ENCODE results near the gene ATP13A3.

Gene ATP13A3

GRCh38 chr3:194379231-194379630 lies 107.6 kb downstream of the ATP13A3 start:
- no peak for DNase-seq (ENCODE audit: low read depth, low spot score)
- H3K27ac ChIP-seq, result no peak overlapping the region

GRCh38 chr3:194377708-194378107 lies 109.1 kb downstream of the ATP13A3 start:
- no peak overlapping the region for H3K27ac ChIP-seq
- no peak for DNase-seq (ENCODE audit: low read depth, low spot score)

- DNase-seq (ENCODE audit: low read depth, low spot score), result no peak
- no peak overlapping the region for H3K27ac ChIP-seq
Measured at GRCh38 chr3:194376241-194376560, 110.6 kb downstream of the ATP13A3 start.

DNA sequence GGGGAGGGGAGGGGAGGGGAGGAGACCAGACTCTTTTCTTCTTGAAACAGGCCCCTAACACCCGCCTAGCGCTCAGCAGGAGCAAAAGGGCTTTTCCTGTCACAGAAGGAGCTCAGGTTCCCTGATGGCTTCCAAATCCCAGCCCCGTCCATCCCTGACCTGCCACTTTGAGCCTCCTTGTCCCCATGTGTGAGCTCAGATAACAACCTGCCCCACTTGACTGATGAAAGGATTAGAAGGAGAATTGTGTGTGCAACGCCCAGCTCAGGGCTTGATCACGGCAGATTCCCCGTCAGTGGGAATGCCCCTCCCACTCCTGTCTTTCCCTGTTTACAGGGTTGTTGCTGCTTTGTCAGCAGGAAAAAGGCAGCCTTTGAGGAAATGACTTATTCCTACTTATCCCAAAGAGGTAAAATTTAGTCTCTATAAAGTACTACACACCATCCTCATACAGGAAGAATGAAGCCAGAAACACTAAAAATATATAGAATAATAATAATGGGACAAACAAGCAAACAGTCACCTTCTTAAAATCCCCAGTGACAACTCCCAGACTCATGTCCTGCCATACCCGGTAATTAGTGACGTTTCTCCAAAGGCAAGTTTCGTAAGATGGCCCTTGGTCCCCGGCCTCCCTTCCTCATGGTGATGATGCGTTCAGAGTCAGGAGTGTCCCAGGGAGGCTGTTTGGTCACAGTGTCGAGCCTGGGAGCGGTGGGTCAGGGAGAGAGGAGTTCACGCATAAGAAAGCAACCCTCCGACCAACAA lies 111.1 kb downstream of the ATP13A3 start:
- no peak for DNase-seq (ENCODE audit: low read depth, low spot score)

GRCh38 chr3:194374935-194375334 lies 111.9 kb downstream of the ATP13A3 start:
- H3K27ac ChIP-seq, result no peak overlapping the region
- no peak for DNase-seq (ENCODE audit: low read depth, low spot score)

More for the DNA sequence above, 111.1 kb downstream of the ATP13A3 start:
- H3K27ac ChIP-seq, result no peak overlapping the region

DNA sequence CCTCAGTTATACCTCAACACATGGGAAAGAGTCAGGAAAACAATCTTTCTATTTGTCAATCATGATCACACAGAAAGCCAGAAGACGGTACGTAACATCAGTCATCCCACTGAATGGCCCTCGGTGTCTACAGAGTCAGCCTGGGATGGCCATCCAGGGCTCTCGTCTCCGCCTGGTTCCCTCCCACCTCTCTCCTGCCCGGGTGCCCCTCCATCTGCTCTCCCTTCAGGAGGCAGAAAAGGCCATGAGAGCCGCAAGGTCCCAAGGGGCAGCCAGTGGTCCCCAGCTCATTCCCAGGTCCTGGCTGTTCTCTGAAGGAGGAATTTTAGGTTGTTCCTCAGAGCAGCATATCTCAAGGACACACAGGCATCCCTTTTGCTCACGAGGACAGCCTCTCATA lies 112.9 kb downstream of the ATP13A3 start:
- no peak for DNase-seq (ENCODE audit: low read depth, low spot score)

DNA sequence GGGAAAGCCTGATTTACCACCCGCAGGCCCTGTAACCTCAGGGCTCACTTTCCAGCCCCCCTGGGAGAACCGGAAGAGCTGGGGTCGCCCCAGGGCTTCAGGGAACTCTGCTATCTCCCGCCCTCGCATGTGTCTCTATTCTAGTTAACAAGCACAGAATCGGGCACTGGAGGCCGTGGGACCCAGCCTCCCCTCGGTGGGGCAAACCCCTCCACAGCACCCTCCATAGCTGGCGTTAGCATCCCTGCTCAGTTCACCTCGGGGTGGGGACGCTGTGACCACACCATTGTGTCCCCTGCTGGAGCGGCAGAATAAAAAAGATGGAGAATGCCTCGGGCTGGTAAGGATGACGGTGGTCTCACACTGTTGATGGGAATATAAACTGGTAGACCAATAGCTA lies 113.8 kb downstream of the ATP13A3 start:
- DNase-seq (ENCODE audit: low read depth, low spot score), result no peak
- no peak overlapping the region for H3K27ac ChIP-seq

More for the DNA sequence above, 112.9 kb downstream of the ATP13A3 start:
- H3K27ac ChIP-seq, result no peak overlapping the region

DNA sequence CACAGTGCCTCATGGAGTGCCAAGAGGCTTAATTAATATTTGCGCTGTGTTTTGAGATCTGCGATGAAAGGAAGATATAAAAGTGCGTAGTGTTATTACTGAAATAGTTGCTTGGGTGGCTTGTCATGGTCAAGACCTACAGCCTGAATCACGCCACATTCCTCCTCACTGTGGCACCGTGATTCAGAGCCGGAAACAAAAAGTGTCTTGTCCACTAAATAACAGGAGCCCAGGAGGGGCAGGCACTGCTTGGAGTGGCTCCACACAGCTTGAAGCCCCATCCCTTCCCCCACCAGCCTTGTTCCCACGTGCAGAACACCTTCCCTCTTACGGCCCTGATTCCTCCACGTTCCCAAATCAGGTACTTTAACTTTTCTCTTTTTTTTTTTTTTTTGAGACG lies 116.0 kb downstream of the ATP13A3 start:
- DNase-seq (ENCODE audit: low read depth, low spot score), result no peak
- H3K27ac ChIP-seq, result no peak overlapping the region

- no peak for DNase-seq (ENCODE audit: low read depth, low spot score)
- no peak within 1 kb of the TSS for H3K27ac ChIP-seq
Measured at GRCh38 chr3:194369522-194370279, 117.1 kb downstream of the ATP13A3 start, which contains the start of gene LRRC15. TSS of gene LRRC15 (minus strand) at chr3:194369743. CDS start at chr3:194361043, 8,700 bp downstream.

DNA sequence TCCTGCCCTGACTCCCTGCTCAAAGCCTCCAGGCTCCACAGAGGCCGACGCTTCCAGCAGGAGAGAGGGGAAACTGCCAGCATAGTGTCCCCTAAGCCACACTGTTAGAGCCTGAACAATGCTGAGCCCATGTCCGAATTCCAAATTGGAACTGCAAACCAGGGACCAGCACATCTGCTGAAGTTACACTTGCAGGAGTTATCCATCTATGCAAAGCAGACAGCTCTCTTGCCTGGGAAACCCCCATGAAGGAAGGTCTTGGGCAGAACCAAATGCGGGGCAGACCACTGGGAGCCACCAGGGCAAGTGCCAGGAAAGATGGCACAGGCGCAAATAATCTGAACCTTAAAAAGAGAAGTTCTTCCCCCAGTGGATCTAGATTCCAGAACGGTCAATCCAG lies 117.9 kb downstream of the ATP13A3 start:
- no peak for DNase-seq (ENCODE audit: low read depth, low spot score)
- H3K27ac ChIP-seq, result no peak overlapping the region

- DNase-seq (ENCODE audit: low read depth, low spot score), result no peak
- H3K27ac ChIP-seq, result no peak overlapping the region
Measured at GRCh38 chr3:194367992-194368841, 118.6 kb downstream of the ATP13A3 start.

- H3K27ac ChIP-seq, result no peak overlapping the region
Measured at GRCh38 chr3:194365978-194366490, 120.8 kb downstream of the ATP13A3 start.

GRCh38 chr3:194365526-194365925 lies 121.3 kb downstream of the ATP13A3 start:
- H3K27ac ChIP-seq, result no peak overlapping the region
- no peak for DNase-seq (ENCODE audit: low read depth, low spot score)

More at GRCh38 chr3:194365978-194366490, 120.8 kb downstream of the ATP13A3 start:
- no peak for DNase-seq (ENCODE audit: low read depth, low spot score)

DNA sequence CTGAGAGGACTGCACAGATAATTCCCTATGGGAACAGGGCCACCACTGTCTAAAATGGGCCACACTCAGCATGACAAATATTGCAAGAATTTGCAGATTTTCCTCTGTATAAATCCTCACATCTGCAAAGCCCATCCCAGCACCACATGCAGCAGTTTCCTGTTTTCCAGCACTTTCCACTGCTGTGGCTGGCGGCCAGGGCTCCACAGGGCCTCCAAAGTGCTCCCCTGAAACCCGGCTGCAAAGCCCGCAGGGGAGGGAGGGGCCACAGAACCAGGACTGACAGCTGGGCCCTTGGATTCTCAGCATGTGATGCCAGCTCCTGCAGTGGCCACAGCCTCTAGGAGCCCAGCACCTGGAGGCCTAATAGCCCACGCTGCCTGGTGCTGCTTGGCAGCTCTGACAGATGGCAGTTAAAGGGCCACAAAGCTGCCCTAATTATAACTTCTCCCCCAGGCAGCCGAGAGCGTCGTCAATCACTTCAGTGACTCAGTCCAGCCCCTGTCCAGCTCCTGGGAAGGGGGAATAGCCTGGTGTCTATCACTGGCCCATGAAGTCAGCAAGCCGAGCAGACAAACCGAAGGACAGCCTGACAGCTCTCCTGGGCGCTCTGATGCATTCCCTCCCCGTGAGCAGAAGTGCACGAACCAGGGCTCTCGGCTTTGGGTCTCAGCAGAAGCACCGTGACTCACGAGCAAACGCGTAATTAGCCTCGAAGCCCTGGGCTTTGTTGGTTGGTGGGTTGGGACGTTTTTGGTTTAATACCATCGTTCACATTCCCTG lies 122.0 kb downstream of the ATP13A3 start:
- DNase-seq (ENCODE audit: low read depth, low spot score), result no peak

GRCh38 chr3:194364314-194364651 lies 122.5 kb downstream of the ATP13A3 start:
- DNase-seq (ENCODE audit: low read depth, low spot score), result no peak
- no peak overlapping the region for H3K27ac ChIP-seq

More for the DNA sequence above, 122.0 kb downstream of the ATP13A3 start:
- H3K27ac ChIP-seq, result no peak overlapping the region

DNA sequence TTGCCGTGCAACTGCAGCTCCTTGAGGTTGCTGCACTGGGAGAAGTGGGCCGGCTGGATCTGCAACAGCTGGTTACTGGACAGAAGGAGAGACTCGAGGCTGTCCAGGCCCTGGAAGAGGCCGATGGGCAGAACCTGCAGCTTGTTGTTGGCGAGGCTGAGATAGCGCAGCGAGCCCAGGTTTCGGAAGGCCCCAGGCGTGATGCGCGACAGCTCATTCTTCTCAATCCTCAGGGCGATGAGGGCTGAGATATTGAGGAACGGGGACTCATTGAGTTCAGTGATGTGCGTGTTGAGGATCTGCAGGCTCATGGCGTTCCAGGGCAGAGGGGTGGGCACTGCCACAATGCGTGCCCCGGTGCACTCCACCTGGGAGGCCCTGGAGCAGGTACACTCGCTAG lies 126.2 kb downstream of the ATP13A3 start:
- H3K27ac ChIP-seq, result no peak overlapping the region
- DNase-seq (ENCODE audit: low read depth, low spot score), result no peak

DNA sequence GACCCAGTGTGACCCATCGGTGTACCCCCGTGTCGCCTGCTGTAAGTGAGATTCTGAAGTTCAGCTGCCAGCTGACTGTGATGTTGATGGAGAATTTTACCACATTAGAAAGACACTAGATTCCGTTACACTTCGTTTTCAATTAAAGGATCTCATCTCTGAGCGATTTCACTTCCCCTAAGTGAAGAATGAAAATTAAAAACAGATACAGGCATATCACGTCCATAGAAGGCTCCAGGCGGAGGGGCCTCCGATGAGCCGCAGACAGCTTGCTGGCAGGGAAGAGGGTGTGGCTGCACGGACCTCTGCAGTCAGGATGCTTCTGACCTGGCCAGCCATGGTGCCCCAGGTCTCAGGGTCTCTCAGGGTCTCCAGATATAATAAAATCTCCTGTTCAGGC lies 129.1 kb downstream of the ATP13A3 start:
- DNase-seq (ENCODE audit: low read depth, low spot score), result no peak

DNA sequence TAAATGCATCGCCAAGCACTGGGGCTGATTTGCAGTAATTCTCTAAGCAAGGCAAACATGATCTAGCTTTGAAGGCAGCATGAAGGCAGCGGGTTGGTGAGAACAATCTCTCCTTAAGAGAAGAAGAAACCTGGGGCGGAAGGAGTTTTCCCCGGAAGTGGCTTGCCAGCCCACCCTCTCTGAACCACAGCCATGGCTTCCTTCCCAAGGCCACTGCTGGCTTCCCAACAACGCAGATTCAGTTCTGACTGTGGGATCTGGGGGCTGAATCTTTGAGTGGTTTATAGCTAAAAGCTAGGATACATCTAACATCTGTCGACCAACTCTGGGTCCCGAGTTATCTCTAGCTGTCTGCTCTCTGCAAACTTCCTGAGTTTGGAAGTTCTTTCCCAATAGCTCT lies 131.4 kb downstream of the ATP13A3 start:
- H3K27ac ChIP-seq, result no peak overlapping the region
- DNase-seq (ENCODE audit: low read depth, low spot score), result no peak

More for the DNA sequence above, 129.1 kb downstream of the ATP13A3 start:
- no peak overlapping the region for H3K27ac ChIP-seq

DNA sequence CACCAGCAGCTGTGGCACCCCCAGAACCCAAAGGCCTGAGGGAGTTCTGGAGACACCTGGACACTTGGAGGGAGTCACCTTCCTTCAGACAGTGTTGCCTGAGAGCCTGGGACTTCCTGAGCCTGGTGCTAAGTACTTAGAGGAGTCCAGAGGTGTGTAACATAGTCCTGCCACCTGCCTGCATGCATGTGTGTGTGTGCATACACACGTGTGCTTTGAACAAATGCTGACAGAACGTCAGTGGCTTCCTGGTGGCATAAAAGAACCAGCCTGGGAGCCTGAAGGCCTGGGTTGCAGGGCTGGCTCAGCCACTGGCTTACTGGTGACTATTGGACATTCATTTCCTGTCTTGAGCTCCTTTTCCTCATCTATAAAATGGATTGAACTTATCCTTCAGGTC lies 132.5 kb downstream of the ATP13A3 start:
- DNase-seq (ENCODE audit: low read depth, low spot score), result no peak
- H3K27ac ChIP-seq, result no peak overlapping the region
